Muscle of leg (tissue), 11 donors: ENCODE results near the gene KCNK16. TPM values are rescaled to one million over a fixed set of nuclear protein-coding genes. Genes with fewer than 3 reads are reported as not detected.
"Not testable (repeated sequence)": the region's sequence is repeated elsewhere in the genome, so short reads cannot be mapped to it uniquely, and the experiment has no call there.

Experiments used
- DNase-seq: peaks from one replicate; pipeline ENCODE4 v3.0.0; 2013
- H3K27ac ChIP-seq: one replicate; pipeline ENCODE4 v1.5.1; 2013; ENCODE audit warnings: mild to moderate bottlenecking, low read length, control low read depth
- H3K27me3 ChIP-seq: one replicate; pipeline ENCODE4 v1.6.1; 2013; ENCODE audit warnings: low read length; ENCODE audit not compliant: control insufficient read depth, insufficient read depth
- H3K36me3 ChIP-seq: one replicate; pipeline ENCODE4 v1.6.1; 2013; ENCODE audit warnings: low read length; ENCODE audit not compliant: control insufficient read depth, insufficient read depth
- H3K4me1 ChIP-seq: one replicate; pipeline ENCODE4 v1.6.1; 2013; ENCODE audit warnings: low read length; ENCODE audit not compliant: control insufficient read depth, insufficient read depth
- H3K4me3 ChIP-seq: one replicate; pipeline ENCODE4 v1.5.1; 2013; ENCODE audit warnings: low read length, control low read depth
- H3K9me3 ChIP-seq: replicated peaks from 2 replicates; pipeline ENCODE4 v1.6.1; 2013; ENCODE audit warnings: low read depth, low read length; ENCODE audit not compliant: control insufficient read depth
- WGBS: methylation state at CpG from one replicate; pipeline ENCODE4 v1.1.5; 2013; ENCODE audit warnings: missing lambda C conversion rate; ENCODE audit not compliant: insufficient coverage; 5-methylcytosine and 5-hydroxymethylcytosine counted together
- polyA plus RNA-seq, 8 donors: library from polyadenylated mRNA; unstranded; fragments of 120-200 nt; gene quantifications; one replicate each; pipeline versions ENCODE4 v1.2.1 to v1.2.3, GENCODE V29; 2013; ENCODE audit warnings: inconsistent platforms in 1 of 8, low replicate concordance in 1 of 8; ENCODE audit not compliant: insufficient read length in 8 of 8, insufficient read depth in 1 of 8
- total RNA-seq: library from RNA; stranded (reverse); fragments of 120-200 nt; gene quantifications from one replicate; pipeline ENCODE4 v1.2.4, GENCODE V29; 2013

Gene KCNK16
- total and polyA plus RNA-seq, 9 donors: 0.20 to 0.34 TPM; not detected in 7

DNA sequence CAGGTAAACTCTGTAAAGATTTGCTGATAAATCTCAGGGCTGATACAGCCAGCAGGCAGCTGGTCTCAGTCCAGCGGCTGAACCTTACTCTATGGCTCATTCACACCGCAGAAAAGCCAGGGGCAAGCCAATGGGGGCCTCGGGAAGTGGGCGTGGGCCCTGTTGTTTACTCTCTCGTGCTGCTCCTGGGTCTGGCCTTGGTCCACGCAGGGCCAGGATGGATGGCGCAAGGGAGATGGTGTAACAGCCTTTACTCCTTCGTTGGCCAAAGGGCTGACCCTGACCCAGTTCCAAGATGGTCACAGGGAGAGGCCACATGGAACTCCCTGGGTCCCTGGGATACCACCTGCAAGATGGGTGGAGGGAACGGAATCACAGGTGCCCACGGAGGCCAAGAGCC, 24.4 kb downstream of the KCNK16 start:
- no peak overlapping the region for H3K4me3 ChIP-seq
- peaks cover 21% of the 10 kb centered on the region for H3K4me1 ChIP-seq
- DNase-seq: no peak
- H3K36me3 ChIP-seq: no peaks in the 10 kb centered on the region
- WGBS: 64% methylated on average over 8 of the region's 10 CpGs
- no peaks in the 10 kb centered on the region for H3K9me3 ChIP-seq
- peaks cover 5% of the 10 kb centered on the region for H3K27me3 ChIP-seq
- no peak overlapping the region for H3K27ac ChIP-seq

DNA sequence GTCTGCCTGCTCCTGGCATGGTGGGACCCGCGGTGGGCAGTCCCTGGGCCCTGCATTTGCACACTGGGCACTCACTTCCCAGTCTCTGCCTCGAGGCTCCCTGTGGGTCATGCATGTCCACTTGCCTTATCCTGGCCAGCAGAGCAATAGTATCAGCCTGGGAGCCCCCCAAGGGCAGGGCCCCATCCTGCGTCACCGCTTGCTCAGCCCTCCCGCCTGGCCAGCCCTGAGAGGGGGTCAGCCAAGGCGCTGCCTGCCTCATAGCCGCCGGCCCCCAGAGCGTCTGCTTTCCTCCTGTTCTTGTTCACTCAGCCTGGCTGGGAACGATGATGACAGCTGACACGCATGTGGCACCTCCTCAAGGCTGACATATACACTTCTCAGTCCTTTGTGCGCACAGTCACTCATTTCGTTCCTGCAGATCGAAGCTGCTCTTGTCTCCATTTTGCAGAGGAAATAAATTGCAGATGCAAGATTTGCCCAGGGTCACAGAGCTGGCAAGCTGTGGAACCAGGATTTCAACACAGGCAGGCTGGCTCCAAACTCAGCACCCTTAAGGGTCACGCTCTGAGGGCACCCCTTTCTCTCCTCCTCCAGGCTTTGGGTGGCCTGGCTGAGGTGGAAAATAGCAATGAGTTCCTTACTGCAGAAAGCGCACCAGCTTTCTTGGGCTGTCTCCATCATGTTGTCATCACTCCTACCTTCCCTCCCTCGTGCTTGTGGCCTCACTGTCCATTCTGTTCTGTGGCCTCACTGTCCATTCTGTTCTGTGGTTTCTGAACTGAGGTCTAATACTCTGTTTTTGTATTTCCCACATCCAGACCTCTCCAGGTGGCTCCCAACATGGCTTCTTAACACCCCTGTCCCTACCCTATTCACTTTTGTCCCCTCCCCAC, 25.5 kb downstream of the KCNK16 start:
- 26% methylated on average over 16 of the region's 18 CpGs for WGBS
- peaks cover 18% of the 10 kb centered on the region for H3K4me1 ChIP-seq
- H3K36me3 ChIP-seq: no peaks in the 10 kb centered on the region
- H3K27me3 ChIP-seq: peaks cover 5% of the 10 kb centered on the region
- no peak overlapping the region for H3K4me3 ChIP-seq
- H3K9me3 ChIP-seq: no peaks in the 10 kb centered on the region
- H3K27ac ChIP-seq: no peak overlapping the region
- peak; percentile 78 for DNase-seq

DNA sequence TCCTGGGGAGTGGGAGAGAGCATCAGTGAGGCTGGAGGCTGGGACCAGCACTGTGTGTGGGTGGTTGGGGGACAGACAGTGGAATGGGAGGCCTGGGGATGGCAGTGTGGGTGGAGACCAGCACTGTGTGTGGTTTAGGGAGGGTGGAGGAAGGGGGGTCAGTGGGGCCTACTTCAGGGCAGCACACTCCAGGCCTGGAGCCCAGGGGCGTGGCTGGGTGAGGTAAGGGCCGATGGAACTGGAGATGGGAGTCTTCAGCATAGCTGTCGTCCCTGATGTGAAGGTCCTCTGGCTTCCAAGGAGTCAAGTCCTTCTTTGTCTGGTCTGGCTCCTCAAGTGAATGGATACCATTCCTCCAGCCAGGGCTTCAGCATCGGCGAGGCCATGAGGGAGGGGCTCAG, 26.9 kb downstream of the KCNK16 start:
- H3K9me3 ChIP-seq: no peaks in the 10 kb centered on the region
- WGBS: 40% methylated on average over 3 of the region's 5 CpGs
- H3K4me3 ChIP-seq: no peak overlapping the region
- peaks cover 16% of the 10 kb centered on the region for H3K4me1 ChIP-seq
- DNase-seq: peak; percentile 71
- no peak overlapping the region for H3K27ac ChIP-seq
- no peaks in the 10 kb centered on the region for H3K36me3 ChIP-seq
- H3K27me3 ChIP-seq: peaks cover 6% of the 10 kb centered on the region

DNA sequence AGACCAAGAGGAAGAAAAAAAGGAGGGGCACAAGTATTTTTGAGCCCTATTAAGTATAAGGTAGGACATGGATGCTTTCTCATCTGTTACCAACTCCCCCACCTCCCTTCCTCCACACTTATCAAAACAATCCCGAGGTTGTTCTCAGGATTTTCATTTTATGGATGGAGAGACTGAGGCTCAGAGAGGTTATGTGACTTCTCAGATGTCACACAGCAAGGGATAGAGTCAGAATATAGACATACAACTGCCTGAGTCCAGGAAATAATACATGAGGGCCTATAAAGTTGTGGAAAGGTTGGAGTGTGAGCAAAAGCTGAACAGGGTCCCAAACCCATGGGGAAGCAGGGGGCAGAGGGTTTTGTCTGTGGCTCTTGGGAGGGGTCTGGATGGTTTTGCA, 27.6 kb downstream of the KCNK16 start:
- H3K27ac ChIP-seq: no peak overlapping the region
- WGBS: no CpG with 5 or more reads among the region's 1 CpG
- H3K9me3 ChIP-seq: no peaks in the 10 kb centered on the region
- H3K27me3 ChIP-seq: peaks cover 6% of the 10 kb centered on the region
- H3K4me3 ChIP-seq: no peak overlapping the region
- H3K4me1 ChIP-seq: peaks cover 16% of the 10 kb centered on the region
- H3K36me3 ChIP-seq: no peaks in the 10 kb centered on the region
- DNase-seq: no peak

DNA sequence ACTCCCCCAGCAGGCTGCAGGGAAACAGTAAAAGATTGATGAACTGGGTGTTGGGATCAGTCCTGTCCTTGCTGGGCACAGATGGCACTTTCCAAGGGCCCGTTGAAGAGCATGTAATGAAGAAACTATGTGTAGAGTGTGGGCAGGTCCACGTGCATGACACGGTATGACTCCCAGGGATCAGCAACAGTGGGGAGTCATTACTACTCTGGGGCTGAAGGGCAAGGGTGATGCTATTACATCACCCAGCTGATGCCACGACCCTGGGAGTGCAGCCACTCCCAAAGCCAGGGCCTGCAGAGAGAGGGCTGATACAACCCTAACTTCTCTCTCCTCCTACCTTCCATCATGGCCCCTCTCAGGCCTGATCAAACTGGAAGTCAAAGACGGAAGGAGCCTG, 28.4 kb downstream of the KCNK16 start:
- peaks cover 6% of the 10 kb centered on the region for H3K27me3 ChIP-seq
- 62% methylated on average over 4 of the region's 5 CpGs for WGBS
- H3K4me1 ChIP-seq: peaks cover 16% of the 10 kb centered on the region

DNA sequence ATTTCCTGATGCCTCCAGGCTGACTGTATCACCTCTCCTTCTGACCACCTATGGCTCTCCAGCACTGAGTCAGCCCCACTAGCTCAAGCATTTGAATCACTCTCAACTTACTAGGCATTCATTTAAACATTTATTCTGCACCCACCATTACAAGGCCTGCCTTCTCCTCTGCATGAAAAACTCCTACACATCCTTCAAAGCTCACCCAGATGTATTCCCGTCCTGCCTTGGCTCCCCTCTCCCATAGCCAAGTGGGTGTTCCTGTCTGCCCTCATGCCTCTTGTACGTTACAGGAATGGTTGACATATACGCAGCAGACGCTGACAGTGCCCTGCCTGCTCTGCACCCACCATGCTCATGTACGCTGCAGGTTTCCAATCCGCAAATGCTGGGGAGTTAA, 29.9 kb downstream of the KCNK16 start:
- Histone ChIP-seq H3K27me3 (peaks cover 4% of the 10 kb centered on the region), H3K9me3 (no peaks in the 10 kb centered on the region), H3K4me1 (peaks cover 16% of the 10 kb centered on the region), H3K36me3 (no peaks in the 10 kb centered on the region), H3K4me3 (no peak overlapping the region), H3K27ac (no peak overlapping the region)
- DNase-seq: no peak
- WGBS: 67% methylated on average over 1 of the region's 6 CpGs

More for the DNA sequence above, 28.4 kb downstream of the KCNK16 start:
- Histone ChIP-seq H3K9me3 (no peaks in the 10 kb centered on the region), H3K36me3 (no peaks in the 10 kb centered on the region), H3K27ac (no peak overlapping the region), H3K4me3 (no peak overlapping the region)
- no peak for DNase-seq

DNA sequence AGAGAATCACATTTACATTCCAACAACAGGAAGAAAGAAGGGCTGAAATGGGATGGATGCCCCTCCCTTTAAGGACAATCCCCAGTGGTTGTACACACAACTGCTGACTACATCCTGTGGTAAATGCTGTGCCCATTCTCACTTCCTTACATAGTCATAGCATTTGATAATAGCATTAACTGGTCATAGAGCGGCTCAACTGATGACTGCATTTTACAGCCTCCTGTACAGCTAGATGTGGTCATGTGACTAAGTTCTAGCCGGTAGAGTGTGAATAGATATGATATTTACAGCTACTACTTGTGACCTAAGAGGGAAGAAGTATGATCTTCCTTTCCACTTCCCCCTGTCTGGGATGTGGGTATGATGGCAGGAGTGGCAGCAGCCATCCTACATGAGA, 33.0 kb downstream of the KCNK16 start:
- Histone ChIP-seq H3K4me1 (no peaks in the 10 kb centered on the region), H3K9me3 (no peaks in the 10 kb centered on the region), H3K27ac (no peak overlapping the region), H3K27me3 (peaks cover 4% of the 10 kb centered on the region), H3K4me3 (no peak overlapping the region), H3K36me3 (no peaks in the 10 kb centered on the region)
- WGBS: no CpG with 5 or more reads among the region's 2 CpGs
- no peak for DNase-seq

DNA sequence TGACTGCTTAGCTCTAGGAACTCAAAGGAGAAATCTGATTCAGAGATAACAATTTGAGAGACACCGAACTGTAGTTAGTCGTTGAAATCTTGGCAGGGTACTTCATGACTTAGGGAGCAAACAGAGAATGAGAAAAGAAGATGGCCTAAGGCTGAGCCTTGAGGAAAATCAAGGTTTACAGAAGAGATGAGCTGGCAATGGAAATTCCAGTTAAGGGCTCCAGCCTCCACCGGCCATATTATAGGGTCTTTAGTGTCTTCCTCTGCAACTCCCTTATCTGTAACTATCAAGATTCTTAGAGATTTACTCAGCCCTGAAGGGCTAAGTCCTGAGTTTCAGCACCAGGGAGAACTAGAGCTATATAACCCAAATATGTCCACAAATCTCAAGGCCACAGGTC, 34.9 kb downstream of the KCNK16 start:
- H3K4me3 ChIP-seq: no peak overlapping the region
- no peak for DNase-seq
- H3K36me3 ChIP-seq: no peaks in the 10 kb centered on the region
- peaks cover 2% of the 10 kb centered on the region for H3K27me3 ChIP-seq
- no peak overlapping the region for H3K27ac ChIP-seq
- no peaks in the 10 kb centered on the region for H3K9me3 ChIP-seq
- no peaks in the 10 kb centered on the region for H3K4me1 ChIP-seq
- 93% methylated on average over 3 of the region's 3 CpGs for WGBS

DNA sequence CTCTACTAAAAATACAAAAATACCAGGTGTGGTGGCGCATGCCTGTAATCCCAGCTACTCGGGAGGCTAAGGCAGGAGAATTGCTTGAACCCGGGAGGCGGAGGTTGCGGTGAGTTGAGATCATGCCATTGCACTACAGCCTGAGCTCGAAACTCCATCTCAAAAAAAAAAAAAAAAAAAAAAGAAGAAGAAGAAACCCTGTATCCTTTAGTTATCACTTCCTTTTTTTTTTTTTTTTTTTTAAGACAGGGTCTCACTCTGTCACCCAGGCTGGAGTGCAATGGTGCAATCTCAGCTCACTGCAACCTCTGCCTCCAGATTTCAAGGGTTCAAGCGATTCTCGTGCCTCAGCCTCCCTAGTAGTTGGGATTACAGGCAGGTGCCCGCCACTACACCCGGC, 35.9 kb downstream of the KCNK16 start:
- not testable (repeated sequence) for H3K9me3 ChIP-seq, H3K27me3 ChIP-seq, H3K36me3 ChIP-seq, H3K27ac ChIP-seq, DNase-seq, H3K4me1 ChIP-seq, H3K4me3 ChIP-seq
- 92% methylated on average over 2 of the region's 10 CpGs for WGBS

DNA sequence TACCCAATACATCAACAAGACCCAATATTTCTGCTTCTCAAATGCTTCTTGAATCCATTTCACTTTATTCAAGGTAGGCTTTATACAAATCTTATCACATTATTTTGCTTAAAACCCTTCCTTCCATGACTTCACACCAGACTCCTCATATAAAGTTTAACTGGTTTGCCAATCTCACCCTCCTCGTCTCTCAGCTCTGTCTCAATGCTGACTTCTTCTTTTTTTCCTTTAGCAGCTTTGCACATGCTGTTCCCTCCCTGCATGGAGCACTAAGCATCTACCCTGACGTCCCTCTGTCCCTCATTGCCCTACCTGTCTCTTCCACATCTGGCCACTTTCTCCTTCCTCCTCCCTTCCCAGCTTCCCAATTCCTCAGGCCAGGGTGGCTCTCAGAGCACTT, 39.7 kb downstream of the KCNK16 start:
- H3K27me3 ChIP-seq: peaks cover 8% of the 10 kb centered on the region
- 55% methylated on average over 2 of the region's 2 CpGs for WGBS

More for the DNA sequence above, 39.7 kb downstream of the KCNK16 start:
- Histone ChIP-seq H3K36me3 (no peaks in the 10 kb centered on the region), H3K9me3 (no peaks in the 10 kb centered on the region), H3K4me3 (no peak overlapping the region), H3K27ac (no peak overlapping the region), H3K4me1 (no peaks in the 10 kb centered on the region)
- DNase-seq: no peak
